Activated CD4-positive, alpha-beta T cell treated with anti-CD3 and anti-CD28 coated beads, Interleukin-2, amount 50 U/mL, for 1 hour (primary cell): Measurements from ENCODE around the gene SLC16A11.
A peak's percentile ranks its signal among the peaks of the same experiment; 100 is the strongest.
"Not testable (repeated sequence)": the region's sequence is repeated elsewhere in the genome, so short reads cannot be mapped to it uniquely, and the experiment has no call there.

Experiments
- DNase-seq: peaks from one replicate; pipeline ENCODE4 v3.0.0-alpha.2; 2020

The SLC16A11 gene

GRCh38 chr17:7043497-7044198 is at the start of gene SLC16A11:
Gene SLC16A11 (minus strand): TSS chr17:7044092. CDS start chr17:7043513, 579 bp downstream.
- peak; percentile 18 for DNase-seq

- peak; percentile 38 for DNase-seq
These were observed 47.6 kb upstream of the SLC16A11 start for GRCh38 chr17:7091311-7092005.

- DNase-seq: not testable (repeated sequence)
These were observed 45.7 kb upstream of the SLC16A11 start for GRCh38 chr17:7089570-7089969.

- not testable (repeated sequence) for DNase-seq
These were observed 44.5 kb upstream of the SLC16A11 start for GRCh38 chr17:7088442-7088841.

- DNase-seq: no peak
These were observed 40.2 kb upstream of the SLC16A11 start for GRCh38 chr17:7084088-7084487.

- DNase-seq: no peak
These were observed 39.7 kb upstream of the SLC16A11 start for GRCh38 chr17:7083592-7083991.

- DNase-seq: no peak
These were observed 37.6 kb upstream of the SLC16A11 start for GRCh38 chr17:7081341-7082062.

- no peak for DNase-seq
These were observed 36.7 kb upstream of the SLC16A11 start for GRCh38 chr17:7080456-7081041.

GRCh38 chr17:7079581-7080455 is 35.9 kb upstream of the SLC16A11 start, which contains the start of gene CLEC10A:
Gene CLEC10A (minus strand): TSS chr17:7080251. CDS start chr17:7078812, 1,439 bp downstream.
- no peak for DNase-seq

GRCh38 chr17:7078711-7079110 is 34.8 kb upstream of the SLC16A11 start:
- no peak for DNase-seq

- DNase-seq: no peak
These were observed 34.1 kb upstream of the SLC16A11 start for GRCh38 chr17:7077911-7078546.

- DNase-seq: no peak
These were observed 31.0 kb upstream of the SLC16A11 start for GRCh38 chr17:7074931-7075330.

- DNase-seq: no peak
These were observed 28.5 kb upstream of the SLC16A11 start for GRCh38 chr17:7072406-7072805.

- DNase-seq: no peak
These were observed 26.8 kb upstream of the SLC16A11 start for GRCh38 chr17:7070712-7071111.

- no peak for DNase-seq
These were observed 24.4 kb upstream of the SLC16A11 start for GRCh38 chr17:7068268-7068667.

GRCh38 chr17:7067198-7067597 is 23.3 kb upstream of the SLC16A11 start:
- DNase-seq: no peak

- DNase-seq: no peak
These were observed 20.4 kb upstream of the SLC16A11 start for GRCh38 chr17:7064261-7064660.

- no peak for DNase-seq
These were observed 19.7 kb upstream of the SLC16A11 start for GRCh38 chr17:7063518-7064094.

GRCh38 chr17:7060165-7060891 is 16.4 kb upstream of the SLC16A11 start:
- no peak for DNase-seq

GRCh38 chr17:7058831-7059447 is 15.0 kb upstream of the SLC16A11 start:
- DNase-seq: no peak
